Fibroblast of villous mesenchyme (primary cell): ENCODE data around the gene KISS1R. TPM values are rescaled to one million over a fixed set of nuclear protein-coding genes. Genes with fewer than 3 reads are reported as not detected.

Experiments
- DNase-seq: peaks from one replicate; pipeline ENCODE4 v3.0.0-alpha.2; 2010; ENCODE audit warnings: low read depth
- H3K4me3 ChIP-seq: 2 replicates; pipeline ENCODE4 v1.5.1; 2011; ENCODE audit warnings: low read depth, mild to moderate bottlenecking, low read length
- CTCF ChIP-seq: IDR thresholded peaks from 2 replicates; pipeline ENCODE4 v1.5.1; 2012; ENCODE audit warnings: low read depth, mild to moderate bottlenecking, low read length; ENCODE audit not compliant: insufficient read depth
- total RNA-seq: library from RNA; depleted of rRNA; stranded (reverse); fragments of >200 nt; gene quantifications from 2 replicates; pipeline ENCODE4 v1.2.3, GENCODE V29; 2012

Gene KISS1R
- total RNA-seq, 1 donor = not detected

- H3K4me3 ChIP-seq = no peak overlapping the region
- TF ChIP-seq CTCF = peak; percentile 13
- no peak for DNase-seq
Measured at GRCh38 chr19:897442-898039, 19.6 kb upstream of the KISS1R start.

GRCh38 chr19:898663-899062, 18.5 kb upstream of the KISS1R start:
- TF ChIP-seq CTCF = no peak
- no peak for DNase-seq
- no peak overlapping the region for H3K4me3 ChIP-seq

GRCh38 chr19:899336-900042, 17.6 kb upstream of the KISS1R start:
- TF ChIP-seq CTCF = no peak
- no peak for DNase-seq

GRCh38 chr19:900043-900301, 17.2 kb upstream of the KISS1R start:
- no peak for DNase-seq
- no peak overlapping the region for H3K4me3 ChIP-seq
- no peak for TF ChIP-seq CTCF

More at GRCh38 chr19:899336-900042, 17.6 kb upstream of the KISS1R start:
- H3K4me3 ChIP-seq = no peak overlapping the region

GRCh38 chr19:900302-901111, 16.6 kb upstream of the KISS1R start:
- TF ChIP-seq CTCF = no peak
- DNase-seq = no peak
- no peak overlapping the region for H3K4me3 ChIP-seq

- DNase-seq = no peak
- no peak for TF ChIP-seq CTCF
- H3K4me3 ChIP-seq = no peak overlapping the region
Measured at GRCh38 chr19:901216-902092, 15.7 kb upstream of the KISS1R start.
